Activated naive CD8-positive, alpha-beta T cell (primary cell): Measurements from ENCODE around the gene RER1.

Source experiments
- H3K27ac Mint-ChIP-seq: one replicate; pipeline ENCODE4 v1.8.0; 2021; ENCODE audit warnings: mixed read lengths
- H3K27me3 Mint-ChIP-seq: one replicate; pipeline ENCODE4 v1.8.0; 2021; ENCODE audit warnings: mixed read lengths
- H3K36me3 Mint-ChIP-seq: one replicate; pipeline ENCODE4 v1.8.0; 2021; ENCODE audit warnings: mixed read lengths
- H3K4me1 Mint-ChIP-seq: one replicate; pipeline ENCODE4 v1.8.0; 2021; ENCODE audit warnings: low read depth, mixed read lengths
- H3K4me3 Mint-ChIP-seq: one replicate; pipeline ENCODE4 v1.8.0; 2021; ENCODE audit warnings: mild to moderate bottlenecking, mixed read lengths
- H3K9me3 Mint-ChIP-seq: one replicate; pipeline ENCODE4 v1.8.0; 2021; ENCODE audit warnings: low read depth, mixed read lengths

Gene RER1

GRCh38 chr1:2441746-2442145 is 50.1 kb downstream of the RER1 start:
- Mint-ChIP-seq H3K27me3 (no peaks in the 10 kb centered on the region), H3K9me3 (no peaks in the 10 kb centered on the region), H3K36me3 (no peaks in the 10 kb centered on the region), H3K4me1 (no peaks in the 10 kb centered on the region), H3K27ac (no peak overlapping the region), H3K4me3 (no peak overlapping the region)

GRCh38 chr1:2442661-2443060 is 51.0 kb downstream of the RER1 start:
- Mint-ChIP-seq H3K27ac (no peak overlapping the region), H3K4me1 (no peaks in the 10 kb centered on the region), H3K9me3 (no peaks in the 10 kb centered on the region), H3K36me3 (no peaks in the 10 kb centered on the region), H3K27me3 (no peaks in the 10 kb centered on the region), H3K4me3 (peak overlapping the region; percentile 54)

DNA sequence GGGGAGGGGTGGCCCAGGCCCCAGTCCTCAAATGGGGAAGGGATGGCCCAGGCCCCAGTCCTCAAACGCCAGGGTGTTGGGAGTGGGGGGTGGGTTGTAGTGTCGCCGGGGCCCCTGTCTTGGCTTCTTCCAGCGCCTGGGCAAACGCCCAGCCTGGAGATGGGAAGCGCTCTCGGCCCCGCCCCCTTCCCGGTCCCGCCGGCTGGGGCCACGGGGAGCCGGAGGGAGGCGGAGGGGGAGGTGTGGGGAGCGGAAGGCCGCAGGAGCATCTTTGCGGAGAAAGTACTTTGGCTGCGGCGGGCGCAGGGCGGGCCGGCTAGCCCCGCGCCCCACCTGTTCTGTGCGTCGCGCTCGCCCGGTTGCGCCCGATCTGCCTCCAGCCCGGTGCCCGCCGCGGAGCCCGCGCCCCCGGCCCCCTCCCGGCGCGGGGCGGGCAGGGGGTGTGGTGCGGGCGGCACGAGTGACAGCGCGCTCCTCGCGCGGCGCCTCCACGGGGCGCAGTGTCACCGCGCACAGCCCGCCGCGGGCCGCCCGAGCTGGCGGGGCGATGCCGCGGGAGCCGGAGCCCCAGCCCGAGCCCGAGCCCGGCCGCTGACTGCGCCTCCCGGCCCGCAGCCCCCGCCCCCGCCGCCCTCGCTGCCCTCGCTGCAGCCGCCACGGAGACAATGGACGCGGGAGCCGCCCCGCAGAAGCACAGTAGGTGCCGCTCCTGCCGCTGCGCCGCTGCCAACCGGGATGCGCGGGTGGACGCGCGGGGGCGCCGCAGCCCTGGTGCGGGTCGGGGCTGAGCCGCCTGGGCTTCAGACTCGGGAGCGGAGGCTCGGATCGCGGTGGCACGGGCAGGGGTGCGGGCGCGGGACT is 51.9 kb downstream of the RER1 start:
- Mint-ChIP-seq H3K27me3 (no peaks in the 10 kb centered on the region), H3K4me1 (no peaks in the 10 kb centered on the region), H3K9me3 (no peaks in the 10 kb centered on the region), H3K36me3 (no peaks in the 10 kb centered on the region), H3K27ac (no peak overlapping the region), H3K4me3 (no peak overlapping the region)

DNA sequence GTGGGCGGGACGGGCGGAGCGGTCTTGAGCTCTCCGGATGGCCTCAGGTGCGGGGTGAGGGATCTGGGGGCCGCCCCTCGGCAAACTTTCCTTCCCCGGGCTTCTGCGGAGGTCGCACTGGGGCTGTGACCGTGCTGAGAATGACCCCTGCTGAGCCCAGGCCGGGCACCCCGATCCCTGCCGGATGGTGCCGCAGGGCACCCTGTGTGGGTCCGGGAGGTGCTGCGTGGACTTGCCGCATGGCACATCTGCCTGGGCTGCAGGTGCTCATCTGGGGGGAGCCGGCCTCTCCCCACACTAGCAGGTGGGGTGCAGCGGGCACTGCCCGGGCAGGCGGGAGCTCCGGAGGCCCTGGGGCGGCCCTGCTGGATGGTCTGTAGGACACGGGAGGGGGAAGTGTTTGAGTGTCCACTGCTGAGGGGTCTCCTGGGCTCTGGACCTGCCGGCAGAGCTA is 52.5 kb downstream of the RER1 start:
- Mint-ChIP-seq H3K27me3 (no peaks in the 10 kb centered on the region), H3K9me3 (no peaks in the 10 kb centered on the region), H3K4me3 (no peak overlapping the region), H3K4me1 (no peaks in the 10 kb centered on the region), H3K36me3 (no peaks in the 10 kb centered on the region), H3K27ac (no peak overlapping the region)

GRCh38 chr1:2445162-2445822 is 53.7 kb downstream of the RER1 start:
- no peak overlapping the region for H3K27ac Mint-ChIP-seq
- H3K4me3 Mint-ChIP-seq = no peak overlapping the region

GRCh38 chr1:2445823-2446215 is 54.2 kb downstream of the RER1 start:
- Mint-ChIP-seq H3K4me1 (no peaks in the 10 kb centered on the region), H3K27ac (no peak overlapping the region), H3K36me3 (no peaks in the 10 kb centered on the region), H3K27me3 (no peaks in the 10 kb centered on the region), H3K4me3 (no peak overlapping the region), H3K9me3 (no peaks in the 10 kb centered on the region)

More at GRCh38 chr1:2445162-2445822, 53.7 kb downstream of the RER1 start:
- no peaks in the 10 kb centered on the region for H3K27me3 Mint-ChIP-seq
- H3K9me3 Mint-ChIP-seq = no peaks in the 10 kb centered on the region
- H3K36me3 Mint-ChIP-seq = no peaks in the 10 kb centered on the region
- H3K4me1 Mint-ChIP-seq = no peaks in the 10 kb centered on the region

DNA sequence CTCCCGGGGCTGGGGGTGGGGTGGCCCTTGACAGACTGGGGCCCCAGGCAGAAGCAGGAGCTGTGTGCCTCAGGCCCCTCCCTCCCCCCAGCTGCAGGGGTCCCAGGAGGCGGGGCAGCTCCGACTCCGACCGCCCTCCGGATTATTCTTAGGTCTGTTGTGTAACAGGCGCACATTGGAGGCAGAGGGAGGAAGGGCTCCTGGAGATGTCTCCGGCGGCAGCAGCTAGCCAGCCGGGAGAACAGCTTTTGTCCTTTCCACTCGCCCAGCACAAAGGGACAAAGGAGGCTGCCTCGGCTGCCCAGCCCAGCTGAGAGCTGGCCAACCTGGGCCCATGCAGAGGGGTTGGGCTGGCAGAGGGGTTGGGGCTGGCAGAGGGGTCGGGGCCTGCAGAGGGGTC is 54.8 kb downstream of the RER1 start:
- Mint-ChIP-seq H3K36me3 (no peaks in the 10 kb centered on the region), H3K27ac (no peak overlapping the region), H3K4me1 (no peaks in the 10 kb centered on the region), H3K9me3 (no peaks in the 10 kb centered on the region), H3K27me3 (no peaks in the 10 kb centered on the region), H3K4me3 (no peak overlapping the region)

DNA sequence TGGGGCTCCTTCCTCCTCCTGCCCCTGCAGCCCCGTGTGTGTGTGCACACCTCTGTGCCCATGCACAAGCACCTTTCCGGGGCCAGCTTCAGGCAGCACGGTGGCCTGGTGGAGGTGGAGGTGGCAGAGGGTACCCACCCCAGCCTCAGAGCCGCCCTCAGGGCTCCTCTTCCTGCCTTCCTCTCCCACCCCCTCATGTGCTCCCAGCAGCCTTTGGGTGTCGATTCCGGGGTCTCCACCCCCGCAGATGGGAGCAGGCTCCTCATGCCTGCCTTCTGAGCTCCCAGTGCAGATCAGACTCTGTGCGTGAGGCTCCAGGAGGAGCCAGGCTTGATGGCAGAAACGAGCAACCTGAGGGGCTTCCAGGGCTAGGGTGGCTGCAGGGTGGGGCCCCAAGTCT is 55.2 kb downstream of the RER1 start:
- Mint-ChIP-seq H3K36me3 (no peaks in the 10 kb centered on the region), H3K4me1 (no peaks in the 10 kb centered on the region), H3K27me3 (no peaks in the 10 kb centered on the region), H3K27ac (no peak overlapping the region), H3K4me3 (no peak overlapping the region), H3K9me3 (no peaks in the 10 kb centered on the region)

DNA sequence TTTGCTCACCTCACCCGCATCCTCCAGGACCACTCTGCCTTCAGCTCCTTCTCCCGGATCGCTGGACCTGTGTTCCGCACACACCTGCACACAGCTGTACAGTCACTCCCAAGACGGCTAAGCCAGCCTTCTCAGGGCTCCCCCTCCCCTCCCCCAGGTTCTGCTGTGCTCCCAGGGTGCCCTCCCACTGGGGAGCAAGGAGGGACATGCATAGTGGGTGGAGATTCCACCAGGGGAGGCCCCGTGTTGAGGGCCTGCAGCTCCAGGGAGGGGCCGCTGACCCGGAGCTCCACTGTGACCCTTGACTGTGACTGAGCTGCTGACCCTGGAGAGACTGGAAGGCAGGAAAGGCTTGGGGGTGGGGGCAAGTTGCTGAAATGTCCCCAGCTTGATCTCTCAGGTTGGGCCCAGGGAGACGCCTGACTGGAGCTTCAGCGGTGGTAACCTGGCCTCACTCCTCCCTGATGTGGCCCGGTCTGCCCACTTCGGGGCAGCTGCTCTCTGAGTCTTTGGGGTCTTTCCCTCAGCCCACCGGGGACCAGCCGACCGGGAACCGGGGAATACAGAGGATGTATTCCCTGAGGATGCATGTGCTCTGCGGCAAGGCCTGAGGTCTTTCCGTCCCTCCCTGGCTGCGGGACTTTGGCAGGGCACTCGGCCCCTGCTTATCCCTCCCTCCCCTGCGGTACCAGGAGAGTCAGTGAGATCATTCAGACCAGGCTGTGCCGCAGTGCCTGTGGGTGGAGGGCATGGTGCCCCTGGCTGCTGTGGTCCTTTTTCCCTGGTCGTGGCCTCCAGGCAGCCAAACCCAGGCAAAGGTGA is 55.8 kb downstream of the RER1 start:
- H3K27me3 Mint-ChIP-seq = no peaks in the 10 kb centered on the region

GRCh38 chr1:2448098-2448445 is 56.4 kb downstream of the RER1 start:
- Mint-ChIP-seq H3K27ac (no peak overlapping the region), H3K36me3 (no peaks in the 10 kb centered on the region), H3K27me3 (no peaks in the 10 kb centered on the region), H3K4me3 (no peak overlapping the region), H3K9me3 (no peaks in the 10 kb centered on the region), H3K4me1 (no peaks in the 10 kb centered on the region)

More for the DNA sequence above, 55.8 kb downstream of the RER1 start:
- no peaks in the 10 kb centered on the region for H3K4me1 Mint-ChIP-seq
- no peak overlapping the region for H3K4me3 Mint-ChIP-seq
- no peaks in the 10 kb centered on the region for H3K9me3 Mint-ChIP-seq
- H3K27ac Mint-ChIP-seq = no peak overlapping the region
- no peaks in the 10 kb centered on the region for H3K36me3 Mint-ChIP-seq

DNA sequence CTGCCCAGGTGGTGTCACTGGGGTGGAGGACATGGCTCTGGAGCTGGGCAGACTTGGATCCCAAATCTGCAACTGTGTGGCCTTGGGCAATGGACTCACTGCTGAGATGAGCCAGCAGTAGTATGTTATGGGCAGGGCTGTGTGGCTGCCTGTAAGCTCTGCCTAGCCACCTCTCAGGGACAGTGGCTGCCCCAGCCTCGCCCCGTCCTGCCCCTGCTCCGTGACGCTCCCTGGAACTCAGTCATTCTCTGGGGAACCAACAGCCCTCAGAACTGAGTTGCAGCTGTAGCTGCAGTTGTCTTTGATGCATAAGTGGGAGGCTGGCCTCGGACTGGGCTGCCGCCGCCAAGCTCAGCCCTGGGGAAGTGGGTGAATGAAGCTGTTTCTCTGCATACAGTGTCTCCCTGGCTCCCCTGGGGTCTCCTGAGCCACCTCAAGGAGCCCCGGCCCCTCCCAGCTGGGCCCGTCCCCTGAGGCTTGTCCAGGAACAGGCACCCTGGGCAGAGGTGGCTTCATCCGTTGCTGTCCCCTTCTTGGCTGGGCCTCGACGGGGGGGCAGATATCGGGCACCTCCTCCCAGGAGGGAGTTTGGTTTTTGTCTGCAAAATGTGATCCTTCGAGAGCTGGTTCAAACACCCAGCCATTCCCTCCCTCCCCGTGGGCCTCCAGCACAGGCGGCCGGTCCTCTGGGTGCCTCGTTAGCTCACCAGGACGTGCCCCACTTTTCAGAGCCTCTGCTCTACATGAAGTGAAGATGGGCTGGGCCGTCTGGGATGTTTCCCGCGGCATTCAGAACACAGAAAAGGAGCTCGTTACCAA is 58.2 kb downstream of the RER1 start:
- H3K4me1 Mint-ChIP-seq = no peaks in the 10 kb centered on the region
- H3K36me3 Mint-ChIP-seq = no peaks in the 10 kb centered on the region
- no peaks in the 10 kb centered on the region for H3K27me3 Mint-ChIP-seq
- no peak overlapping the region for H3K27ac Mint-ChIP-seq
- H3K4me3 Mint-ChIP-seq = no peak overlapping the region
- H3K9me3 Mint-ChIP-seq = no peaks in the 10 kb centered on the region

DNA sequence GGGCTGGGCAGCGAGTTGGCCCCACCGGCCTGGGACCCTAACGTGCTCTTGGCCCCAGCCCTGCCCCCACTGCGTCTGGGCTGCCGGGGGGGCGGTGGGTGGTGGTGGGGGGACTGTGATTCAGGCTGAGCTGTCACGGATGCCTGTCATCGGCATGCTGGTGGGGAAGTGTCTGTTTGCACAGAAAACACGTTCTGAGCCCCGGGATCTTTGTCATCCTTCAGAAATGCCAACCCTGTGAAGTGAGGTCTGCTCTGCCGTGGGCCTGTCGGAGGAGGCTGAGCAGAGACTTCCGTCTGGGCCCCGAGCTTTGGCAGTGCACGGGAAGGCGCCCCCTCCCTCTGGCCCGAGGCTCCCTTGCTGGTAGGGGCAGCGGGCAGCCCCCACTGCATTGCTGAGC is 60.1 kb downstream of the RER1 start:
- Mint-ChIP-seq H3K27me3 (no peaks in the 10 kb centered on the region), H3K4me3 (no peak overlapping the region), H3K9me3 (no peaks in the 10 kb centered on the region), H3K4me1 (no peaks in the 10 kb centered on the region), H3K36me3 (no peaks in the 10 kb centered on the region), H3K27ac (no peak overlapping the region)

DNA sequence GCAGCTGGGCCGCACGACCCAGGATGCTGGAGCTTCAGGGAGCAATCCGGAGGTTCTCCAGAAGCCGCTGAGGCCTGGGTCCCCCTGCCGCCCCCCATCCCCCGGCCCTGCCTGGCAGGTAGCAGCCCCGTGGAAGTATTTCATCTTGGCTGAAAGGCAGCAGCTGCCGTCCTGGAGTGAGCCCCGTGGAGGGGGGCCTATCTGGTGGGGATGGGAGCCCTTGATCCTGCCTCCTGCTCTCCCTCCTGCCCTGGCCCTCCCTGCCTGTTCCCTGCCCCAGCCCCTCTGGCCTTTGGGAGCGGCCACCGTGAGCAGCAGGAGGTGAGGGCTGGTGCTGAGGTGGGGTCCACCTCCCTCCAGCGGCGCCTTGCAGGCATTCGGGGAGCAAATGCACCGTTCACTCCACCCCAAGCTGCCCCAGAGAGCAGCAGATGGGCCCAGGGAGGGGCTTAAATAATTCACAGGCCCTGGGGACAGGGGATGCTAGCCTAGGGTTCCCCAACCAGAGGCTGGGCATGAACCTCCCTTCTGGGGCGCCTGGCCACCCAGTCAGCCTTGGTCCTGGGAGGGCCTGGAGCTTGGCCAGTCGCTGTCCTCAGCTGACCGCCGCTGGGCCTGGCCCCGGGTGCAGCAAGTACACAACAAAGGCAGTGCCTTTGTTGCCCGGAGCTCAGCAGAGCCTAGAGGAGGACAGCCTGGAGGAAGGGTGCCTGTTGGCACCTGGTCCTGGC is 60.7 kb downstream of the RER1 start:
- Mint-ChIP-seq H3K4me1 (no peaks in the 10 kb centered on the region), H3K27ac (no peak overlapping the region), H3K4me3 (no peak overlapping the region), H3K36me3 (no peaks in the 10 kb centered on the region), H3K27me3 (no peaks in the 10 kb centered on the region), H3K9me3 (no peaks in the 10 kb centered on the region)

DNA sequence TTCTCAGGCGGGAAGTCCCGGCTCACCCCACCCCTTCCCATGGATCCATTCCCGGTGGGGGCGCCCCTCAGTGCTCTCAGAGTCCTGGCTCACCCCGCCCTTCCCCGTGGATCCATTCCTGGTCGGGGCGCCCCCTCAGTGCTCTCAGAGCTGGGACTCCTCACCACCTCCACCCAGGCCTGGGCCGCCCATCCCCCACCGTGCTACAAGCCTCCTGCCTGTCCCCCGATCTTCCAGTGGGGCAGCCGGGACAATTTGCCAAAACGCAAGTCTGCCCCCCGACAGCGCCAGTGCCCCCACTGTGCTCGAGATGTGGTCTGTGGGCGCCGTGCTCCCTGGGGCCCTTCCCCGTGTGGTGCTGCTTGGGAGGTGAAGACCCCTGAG is 61.3 kb downstream of the RER1 start:
- Mint-ChIP-seq H3K4me1 (no peaks in the 10 kb centered on the region), H3K27ac (no peak overlapping the region), H3K27me3 (no peaks in the 10 kb centered on the region), H3K4me3 (no peak overlapping the region), H3K9me3 (no peaks in the 10 kb centered on the region), H3K36me3 (no peaks in the 10 kb centered on the region)
